ENCODE measurements around the gene CD160. TPM values are rescaled to one million over a fixed set of nuclear protein-coding genes. Genes with fewer than 3 reads are reported as not detected.

The CD160 gene
- total and polyA plus RNA-seq, 2 of the 4 experiments (the other 2 are of a cell fraction), result not detected

DNA sequence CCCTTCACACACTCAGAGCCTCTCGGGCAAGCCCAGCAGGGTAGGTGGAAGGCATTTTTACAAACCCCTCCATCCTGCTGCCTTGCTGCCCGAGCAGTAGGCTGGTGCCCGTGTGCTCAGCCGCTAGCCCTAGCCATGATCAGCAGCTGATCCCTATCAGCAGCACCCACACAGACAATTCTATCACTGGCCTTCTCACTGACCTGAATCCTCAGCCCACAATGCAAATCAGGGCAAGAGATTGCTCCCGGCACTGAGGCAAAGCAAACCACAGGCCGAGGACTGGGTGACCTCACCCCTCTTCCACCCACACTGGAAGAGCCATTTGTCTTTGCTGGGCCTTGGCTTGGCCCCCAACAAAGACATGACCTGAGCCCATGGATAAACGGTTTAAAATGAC, 11.2 kb upstream of the CD160 start:
- Histone ChIP-seq H3K4me2 (ENCODE audit: low read depth, low read length) (no peak overlapping the region), H3K9me1 (ENCODE audit: insufficient read depth, low read length) (peaks cover 15% of the 10 kb centered on the region), H2AFZ (replicated peaks; ENCODE audit: low read length, poor library complexity) (peak overlapping the region; percentile 81), H3K4me3 (ENCODE audit: insufficient read depth, low read depth, low read length) (no peak overlapping the region), H3K27me3 (ENCODE audit: control insufficient read depth, insufficient read depth, low read length) (no peaks in the 10 kb centered on the region), H3K9ac (ENCODE audit: low read depth, low read length) (no peak overlapping the region), H4K20me1 (ENCODE audit: insufficient read depth, low read length) (no peaks in the 10 kb centered on the region), H2AK9ac (replicated peaks; ENCODE audit: low read depth, low read length, poor library complexity) (peak overlapping the region; percentile 77), H4K5ac (ENCODE audit: low read depth, low read length) (peak overlapping the region; percentile 1; the same call in 1 of the 2 replicates), H3K23ac (ENCODE audit: low read depth, low read length) (peak overlapping the region; percentile 86), H3K14ac (replicated peaks; ENCODE audit: low read depth, low read length) (peak overlapping the region; percentile 38), H3K4me1 (ENCODE audit: control insufficient read depth, insufficient read depth, low read length) (peaks cover 17% of the 10 kb centered on the region), H3K4ac (ENCODE audit: low read depth, low read length) (peak overlapping the region; percentile 60), H2BK5ac (ENCODE audit: low read depth, low read length, poor library complexity, severe bottlenecking) (no peak overlapping the region), H3K18ac (ENCODE audit: low read depth, low read length) (peak overlapping the region; percentile 26; the same call in 1 of the 2 replicates), H3K79me1 (ENCODE audit: low read depth in 1 of 2, low read length in 2 of 2) (no peaks in the 10 kb centered on the region), H2BK20ac (ENCODE audit: low read depth, low read length) (peak overlapping the region; percentile 13; the same call in 1 of the 2 replicates), H3K56ac (ENCODE audit: extremely low read depth, insufficient read depth, low read length) (no peak overlapping the region), H3K36me3 (ENCODE audit: control insufficient read depth, insufficient read depth, low read length) (no peaks in the 10 kb centered on the region), H2BK120ac (ENCODE audit: low read depth, low read length) (peak overlapping the region; percentile 70), H2AK5ac (ENCODE audit: low read depth, low read length) (peak overlapping the region; percentile 65), H3K9me3 (ENCODE audit: control insufficient read depth, insufficient read depth, low read length) (no peaks in the 10 kb centered on the region), H4K91ac (ENCODE audit: insufficient read depth, low read depth, low read length) (peak overlapping the region; percentile 2), H2BK15ac (ENCODE audit: low read depth, low read length) (peak overlapping the region; percentile 18; the same call in 1 of the 3 replicates), H4K8ac (ENCODE audit: low read depth in 2 of 2, low read length in 2 of 2) (peak overlapping the region in 1 of 2 experiments; percentile 65; a peak in 2 of 4 replicates), H3K27ac (ENCODE audit: insufficient read depth, low read length) (no peak overlapping the region)
- no peak for TF ChIP-seq FOS (IDR thresholded peaks at IDR 0.05; ENCODE audit: low read depth, low read length)
- no peak for TF ChIP-seq NFE2L2 (IDR thresholded peaks at IDR 0.05; ENCODE audit: low read depth, low read length)
- TF ChIP-seq USF2 (IDR thresholded peaks at IDR 0.05; ENCODE audit: low read depth, low read length), result no peak
- no peak for TF ChIP-seq ELK1 (IDR thresholded peaks at IDR 0.05; ENCODE audit: borderline replicate concordance, low read depth, low read length)
- TF ChIP-seq RAD21 (IDR thresholded peaks at IDR 0.05; ENCODE audit: low read length), result no peak
- TF ChIP-seq RFX5 (IDR thresholded peaks at IDR 0.05; ENCODE audit: low read depth, low read length), result no peak
- no peak for TF ChIP-seq MAZ (IDR thresholded peaks at IDR 0.05; ENCODE audit: borderline replicate concordance, low read depth, low read length)
- TF ChIP-seq MAFK (IDR thresholded peaks at IDR 0.05; ENCODE audit: low read depth, low read length), result no peak
- no peak for TF ChIP-seq CTCF (conservative IDR thresholded peaks at IDR 0.05; ENCODE audit: low read depth, low read length)
- no peak for TF ChIP-seq CEBPB (IDR thresholded peaks at IDR 0.05; ENCODE audit: low read depth, low read length)
- TF ChIP-seq CHD1 (IDR thresholded peaks at IDR 0.05; ENCODE audit: low read depth, low read length), result no peak
- TF ChIP-seq BHLHE40 (IDR thresholded peaks at IDR 0.05; ENCODE audit: low read depth, low read length), result no peak
- no peak for TF ChIP-seq MXI1 (IDR thresholded peaks at IDR 0.05; ENCODE audit: borderline replicate concordance, low read depth, low read length)
- dilution Hi-C loops (cut with HindIII; ENCODE audit: low sequenced_read_pairs, unreplicated experiment) (no loop called here), in situ Hi-C loops (cut with MboI; ENCODE audit: low sequenced_read_pairs) (no loop called here), intact Hi-C loops (cut with micrococcal nuclease) (no loop called here)
- peak; percentile 66 for DNase-seq
- CTCF ChIA-PET, result interaction anchor here (1.9 kb wide), 1 partner anchor 12 kb away, joined by 4 read pairs; no protein-coding TSS in a partner anchor
- WGBS, 2 experiments (ENCODE audit: extremely low coverage in 2 of 2, insufficient read length in 1 of 2), result 14% methylated on average over 2 of the region's 7 CpGs; no CpG with 5 or more reads in 1 of the 2 experiments
- POLR2A ChIA-PET (ENCODE audit: unreplicated experiment), result no interaction called here
- no TSS peak for BruUV-seq (replicated peaks)
- ATAC-seq (ENCODE audit: low read depth), result peak; percentile 83
